ENCODE measurements around the gene CELA1.
"Not testable (repeated sequence)": the region's sequence is repeated elsewhere in the genome, so short reads cannot be mapped to it uniquely, and the experiment has no call there.

CELA1 gene

DNA sequence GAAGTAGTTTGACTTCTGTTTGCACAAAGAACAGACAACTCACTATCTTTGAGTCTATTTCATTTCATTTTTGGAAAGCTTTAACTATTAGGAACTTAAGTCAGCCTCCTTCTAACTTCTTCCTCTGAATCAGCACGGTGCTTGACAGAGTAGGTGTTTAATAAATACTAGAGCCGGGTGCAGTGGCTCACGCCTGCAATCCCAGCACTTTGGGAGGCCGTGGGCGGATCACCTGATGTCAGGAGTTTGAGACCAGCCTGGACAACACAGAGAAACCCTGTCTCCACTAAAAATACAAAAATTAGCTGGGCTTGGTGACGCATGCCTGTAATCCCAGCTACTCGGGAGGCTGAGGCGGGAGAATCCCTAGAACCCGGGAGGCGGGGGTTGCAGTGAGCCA, 45.7 kb downstream of the CELA1 start:
- not testable (repeated sequence) for H3K36me3 ChIP-seq (ENCODE audit: control insufficient read depth in 1 of 2, insufficient read depth in 2 of 2, low read length in 2 of 2); H3K9me3 ChIP-seq (ENCODE audit: control insufficient read depth in 1 of 2, low read length in 2 of 2); H3K4me3 ChIP-seq (ENCODE audit: low read depth in 1 of 2, low read length in 2 of 2); H3K4me1 ChIP-seq (ENCODE audit: control insufficient read depth in 1 of 2, insufficient read depth in 2 of 2, low read length in 2 of 2); H3K27ac ChIP-seq (ENCODE audit: low read length); H3K27me3 ChIP-seq (ENCODE audit: low read depth, low read length)

DNA sequence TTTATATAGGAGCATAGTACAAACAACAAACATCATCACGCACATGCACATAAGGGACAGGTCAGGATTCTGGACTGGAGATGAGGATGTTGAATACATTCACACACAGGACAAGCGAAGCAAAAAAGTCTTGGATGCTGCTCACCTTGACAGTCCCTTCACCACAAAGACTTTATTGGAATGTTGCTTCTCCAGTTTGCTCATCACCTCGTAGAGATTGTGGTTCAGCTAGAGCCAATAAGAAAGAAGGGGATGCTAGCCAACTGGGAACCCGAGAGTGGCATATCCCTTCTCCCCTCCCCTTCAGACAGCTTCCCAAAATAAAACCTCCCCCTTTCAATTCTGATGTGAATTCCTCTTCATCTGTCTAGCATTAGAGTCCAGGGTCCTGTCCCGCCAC, 50.8 kb downstream of the CELA1 start:
- H3K4me3 ChIP-seq (ENCODE audit: low read depth in 1 of 2, low read length in 2 of 2) = no peak overlapping the region
- H3K27me3 ChIP-seq (ENCODE audit: low read depth, low read length) = no peaks in the 10 kb centered on the region
- H3K9me3 ChIP-seq (ENCODE audit: control insufficient read depth in 1 of 2, low read length in 2 of 2) = no peaks in the 10 kb centered on the region
- H3K36me3 ChIP-seq (ENCODE audit: control insufficient read depth in 1 of 2, insufficient read depth in 2 of 2, low read length in 2 of 2) = peaks cover 0 to 5% of the 10 kb centered on the region in 2 donors
- no peaks in the 10 kb centered on the region for H3K4me1 ChIP-seq (ENCODE audit: control insufficient read depth in 1 of 2, insufficient read depth in 2 of 2, low read length in 2 of 2)
- H3K27ac ChIP-seq (ENCODE audit: low read length) = no peak overlapping the region

DNA sequence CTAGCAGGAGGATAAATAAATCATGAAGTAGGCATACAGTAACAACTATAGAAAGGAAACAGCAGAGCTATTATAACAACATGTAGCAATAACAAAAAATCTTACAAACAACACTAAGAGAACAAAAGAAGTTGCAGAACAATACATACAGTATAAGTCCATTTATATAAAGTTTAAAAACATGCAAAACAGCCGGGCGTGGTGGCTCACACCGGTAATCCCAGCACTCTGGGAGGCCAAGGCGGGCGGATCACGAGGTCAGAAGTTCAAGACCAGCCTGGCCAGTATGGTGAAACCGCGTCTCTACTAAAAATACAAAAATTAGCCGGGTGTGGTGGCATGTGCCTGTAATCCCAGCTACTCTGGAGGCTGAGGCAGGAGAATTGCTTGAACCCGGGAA, 52.4 kb downstream of the CELA1 start:
- H3K27ac ChIP-seq (ENCODE audit: low read length); H3K36me3 ChIP-seq (ENCODE audit: control insufficient read depth in 1 of 2, insufficient read depth in 2 of 2, low read length in 2 of 2); H3K4me1 ChIP-seq (ENCODE audit: control insufficient read depth in 1 of 2, insufficient read depth in 2 of 2, low read length in 2 of 2); H3K27me3 ChIP-seq (ENCODE audit: low read depth, low read length); H3K9me3 ChIP-seq (ENCODE audit: control insufficient read depth in 1 of 2, low read length in 2 of 2); H3K4me3 ChIP-seq (ENCODE audit: low read depth in 1 of 2, low read length in 2 of 2): not testable (repeated sequence)

DNA sequence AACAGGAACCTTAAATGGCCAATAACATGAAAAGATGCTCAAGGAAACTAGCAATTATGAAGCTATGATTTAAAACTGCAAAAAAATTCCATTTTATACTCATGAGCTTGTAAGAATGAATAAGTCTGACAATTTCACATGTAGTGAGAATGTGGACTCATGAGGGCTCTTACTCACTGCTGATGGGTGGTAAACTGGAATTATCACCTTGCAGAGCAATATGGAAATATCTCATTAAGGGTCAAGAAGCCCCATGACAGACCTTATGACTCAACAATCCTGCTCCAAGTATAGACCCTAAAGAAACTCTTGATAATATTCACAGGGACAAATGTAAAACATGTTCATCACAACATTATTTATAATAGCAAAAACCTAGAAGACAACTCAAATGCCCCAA, 52.8 kb downstream of the CELA1 start:
- no peak overlapping the region for H3K4me3 ChIP-seq (ENCODE audit: low read depth in 1 of 2, low read length in 2 of 2)
- H3K4me1 ChIP-seq (ENCODE audit: control insufficient read depth in 1 of 2, insufficient read depth in 2 of 2, low read length in 2 of 2) = no peaks in the 10 kb centered on the region
- H3K9me3 ChIP-seq (ENCODE audit: control insufficient read depth in 1 of 2, low read length in 2 of 2) = no peaks in the 10 kb centered on the region
- no peaks in the 10 kb centered on the region for H3K27me3 ChIP-seq (ENCODE audit: low read depth, low read length)
- no peaks in the 10 kb centered on the region for H3K36me3 ChIP-seq (ENCODE audit: control insufficient read depth in 1 of 2, insufficient read depth in 2 of 2, low read length in 2 of 2)
- H3K27ac ChIP-seq (ENCODE audit: low read length) = no peak overlapping the region

DNA sequence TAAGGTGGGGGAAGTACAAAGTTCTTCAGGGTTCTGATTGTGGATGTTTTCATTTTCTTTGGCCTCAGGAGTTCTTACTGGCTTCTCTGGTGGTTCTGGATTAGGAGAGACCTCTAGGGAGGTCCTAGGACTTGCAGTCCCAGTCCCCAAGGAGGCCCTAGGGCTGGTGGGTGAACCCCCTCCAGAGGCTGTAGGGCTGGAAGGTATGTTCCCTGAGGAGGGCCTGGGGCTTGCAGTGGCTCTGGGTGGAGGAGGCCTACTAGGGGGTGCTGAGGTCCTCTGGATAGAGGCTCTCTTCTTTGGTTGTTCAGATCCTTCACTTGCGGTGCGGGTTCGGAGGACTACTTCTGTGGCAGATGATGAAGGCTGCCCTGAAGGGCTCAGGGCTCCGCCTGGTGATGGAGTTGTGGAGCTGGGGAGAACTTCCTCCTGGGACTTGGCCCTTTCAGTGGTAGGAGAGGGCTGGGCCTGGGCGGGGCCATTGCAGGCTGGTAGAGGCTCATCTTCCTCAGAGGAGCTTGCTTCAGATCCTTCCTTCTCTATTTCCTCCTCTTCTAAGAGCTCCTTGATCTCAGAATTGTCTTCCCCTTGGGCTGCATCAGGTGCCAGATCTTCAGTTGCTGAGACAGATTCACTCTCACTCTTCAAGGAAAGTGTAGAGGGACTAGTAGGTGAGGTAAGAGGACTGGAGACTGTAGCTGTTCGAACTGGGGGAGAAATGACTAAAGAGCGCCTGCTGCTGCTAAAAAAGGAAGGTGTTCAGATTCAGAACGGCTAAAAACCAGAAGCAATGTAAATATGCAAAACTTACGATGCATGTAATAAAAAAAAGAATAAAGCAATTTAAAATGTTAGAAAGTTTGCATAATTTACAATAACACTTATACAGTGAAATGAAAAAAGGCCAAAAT, 54.6 kb downstream of the CELA1 start:
- H3K4me3 ChIP-seq (ENCODE audit: low read depth in 1 of 2, low read length in 2 of 2); H3K9me3 ChIP-seq (ENCODE audit: control insufficient read depth in 1 of 2, low read length in 2 of 2); H3K4me1 ChIP-seq (ENCODE audit: control insufficient read depth in 1 of 2, insufficient read depth in 2 of 2, low read length in 2 of 2); H3K27me3 ChIP-seq (ENCODE audit: low read depth, low read length); H3K27ac ChIP-seq (ENCODE audit: low read length); H3K36me3 ChIP-seq (ENCODE audit: control insufficient read depth in 1 of 2, insufficient read depth in 2 of 2, low read length in 2 of 2): not testable (repeated sequence)

DNA sequence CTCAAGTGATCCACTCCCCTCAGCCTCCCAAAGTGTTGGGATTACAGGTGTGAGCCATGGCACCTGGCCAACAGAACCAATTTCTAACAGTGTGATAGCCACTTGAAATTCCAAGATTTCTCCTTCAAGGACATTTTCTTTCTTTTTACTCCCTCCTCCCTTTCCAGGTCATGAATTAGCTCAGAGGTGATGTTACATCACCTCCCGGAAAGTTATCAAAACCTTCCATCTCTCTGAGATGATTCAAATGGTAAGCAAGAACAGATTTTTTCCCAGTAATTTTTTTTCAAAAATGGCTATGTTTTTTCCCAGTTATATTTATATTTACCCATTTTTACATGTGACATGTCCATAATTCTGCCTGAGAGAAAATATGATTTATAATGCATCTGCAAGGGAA, 60.6 kb downstream of the CELA1 start:
- Histone ChIP-seq H3K27me3 (ENCODE audit: low read depth, low read length) (no peaks in the 10 kb centered on the region), H3K4me3 (ENCODE audit: low read depth in 1 of 2, low read length in 2 of 2) (no peak overlapping the region), H3K4me1 (ENCODE audit: control insufficient read depth in 1 of 2, insufficient read depth in 2 of 2, low read length in 2 of 2) (no peaks in the 10 kb centered on the region), H3K36me3 (ENCODE audit: control insufficient read depth in 1 of 2, insufficient read depth in 2 of 2, low read length in 2 of 2) (no peaks in the 10 kb centered on the region), H3K27ac (ENCODE audit: low read length) (no peak overlapping the region), H3K9me3 (ENCODE audit: control insufficient read depth in 1 of 2, low read length in 2 of 2) (no peaks in the 10 kb centered on the region)

DNA sequence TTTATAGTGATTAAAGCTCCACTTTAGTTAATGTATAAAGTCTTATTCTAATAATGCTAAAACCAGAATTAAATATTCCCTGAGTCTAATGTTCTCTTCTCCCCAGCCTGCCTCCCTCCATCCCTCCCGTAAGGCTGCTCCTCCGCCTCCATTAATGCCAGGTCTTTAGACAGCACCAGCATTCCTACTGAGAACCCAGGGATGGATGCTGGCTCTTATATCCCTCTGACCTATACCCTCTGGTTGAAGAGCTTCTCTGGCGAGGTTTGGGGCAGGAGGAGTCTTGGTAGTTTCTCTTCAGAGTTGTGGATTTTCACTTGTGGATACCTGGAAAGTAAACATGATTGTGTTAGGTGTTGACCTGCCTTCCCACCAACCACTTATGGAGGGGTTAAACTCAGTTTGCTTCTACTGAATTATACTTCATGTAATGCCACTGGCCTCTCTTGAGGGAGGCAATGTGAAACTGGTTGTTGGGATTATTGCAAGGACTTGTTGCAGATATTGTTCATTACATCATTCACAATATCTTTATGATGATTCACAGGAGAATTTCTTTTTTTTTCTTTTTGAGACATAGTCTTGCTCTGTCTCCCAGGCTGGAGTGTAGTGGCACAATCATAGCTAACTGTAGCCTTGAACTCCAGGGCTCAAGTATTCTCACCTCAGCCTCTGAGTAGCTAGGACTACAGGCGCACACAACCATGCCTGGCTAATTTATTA, 65.1 kb downstream of the CELA1 start:
- Histone ChIP-seq H3K27me3 (ENCODE audit: low read depth, low read length) (no peaks in the 10 kb centered on the region), H3K4me1 (ENCODE audit: control insufficient read depth in 1 of 2, insufficient read depth in 2 of 2, low read length in 2 of 2) (no peaks in the 10 kb centered on the region), H3K36me3 (ENCODE audit: control insufficient read depth in 1 of 2, insufficient read depth in 2 of 2, low read length in 2 of 2) (no peaks in the 10 kb centered on the region), H3K27ac (ENCODE audit: low read length) (no peak overlapping the region), H3K9me3 (ENCODE audit: control insufficient read depth in 1 of 2, low read length in 2 of 2) (no peaks in the 10 kb centered on the region), H3K4me3 (ENCODE audit: low read depth in 1 of 2, low read length in 2 of 2) (no peak overlapping the region)

Measured in muscle layer of duodenum (tissue), 2 donors.